Ovary (tissue), 9 donors: ENCODE results near the gene SEMA5A. TPM values are rescaled to one million over a fixed set of nuclear protein-coding genes. Genes with fewer than 3 reads are reported as not detected.

Experiments
- DNase-seq, 5 donors: peaks; one replicate each; pipeline ENCODE4 v3.0.0-alpha.2; 2019 to 2020
- H3K27ac ChIP-seq, 2 donors: fragments of 200-600 bp; one replicate each; pipeline versions ENCODE4 v1.5.1 to v1.8.0; 2019 to 2022
- H3K27me3 ChIP-seq: fragments of 200-600 bp; one replicate; pipeline ENCODE4 v1.8.0; 2022
- H3K36me3 ChIP-seq: fragments of 200-600 bp; sonication (generic); one replicate; pipeline ENCODE4 v1.5.1; 2019
- H3K4me1 ChIP-seq: one replicate; pipeline ENCODE4 v1.8.1; 2013; ENCODE audit warnings: mild to moderate bottlenecking, moderate library complexity; ENCODE audit not compliant: insufficient read depth
- H3K4me3 ChIP-seq: fragments of 200-600 bp; sonication (generic); one replicate; pipeline ENCODE4 v1.5.1; 2017
- H3K9me3 ChIP-seq, 2 donors: fragments of 200-600 bp in 1 of 2; sonication (generic) in 1 of 2; one replicate each; pipeline versions ENCODE4 v1.5.1 to v1.8.1; 2013 to 2019; ENCODE audit warnings: mild to moderate bottlenecking in 1 of 2, moderate library complexity in 1 of 2
- CTCF ChIP-seq, 3 donors: fragments of 450-650 bp in 2 of 3; fragments of 200-600 bp in 1 of 3; IDR thresholded peaks; one replicate each; pipeline versions ENCODE4 v1.5.1 to v1.8.0; 2016 to 2022; ENCODE audit warnings: antibody characterized with exemption in 3 of 3, mild to moderate bottlenecking in 1 of 3
- EP300 ChIP-seq: sonication (generic); formaldehyde crosslinking; IDR thresholded peaks from one replicate; pipeline ENCODE4 v1.6.1; 2017; ENCODE audit warnings: antibody characterized with exemption
- POLR2A ChIP-seq: fragments of 450-650 bp; IDR thresholded peaks from one replicate; pipeline ENCODE4 v1.6.1; 2017; ENCODE audit warnings: antibody characterized with exemption, mild to moderate bottlenecking, moderate library complexity
- WGBS, 3 donors: extraction: QIAGEN DNeasy Blood & Tissue Kit in 1 of 3; methylation state at CpG; one replicate each; pipeline versions ENCODE4 v1.1.5 to v1.1.7; 2013 to 2017; 5-methylcytosine and 5-hydroxymethylcytosine counted together
- intact Hi-C, 4 donors: fragments of 100-400 bp; cut with DNase I; formaldehyde crosslinking; loops; one replicate each; pipeline versions ENCODE4 v1.11.0 to v1.15.1; 2022 to 2023
- polyA plus RNA-seq, 2 donors: library from polyadenylated mRNA; stranded (reverse); fragments of 200-250 nt in 1 of 2; fragments of 350-450 nt in 1 of 2; fragmentation: Illumina TruSeq in 1 of 2; extraction: RNeasy Lipid Tissue Mini Kit (QIAGEN cat#74804) in 1 of 2; gene quantifications; one replicate each; pipeline ENCODE4 v1.2.3, GENCODE V29; 2013 to 2014
- total RNA-seq, 7 donors: library from RNA; depleted of rRNA in 2 of 7; stranded (reverse); fragments of >200 nt in 2 of 7; fragmentation: NEBNext Ultra II Directional in 3 of 7; extraction: Animal tissue kit (Norgen Biotek cat#: 25700) in 3 of 7; gene quantifications; one replicate each; pipeline versions ENCODE4 v1.1.0 to v1.2.4, GENCODE V29; 2016 to 2023
- donor health status: DM: no; HTN: no; CAD: no; lungs with moderate emphysema.
- donor health status: DM: no; HTN: no; CAD: no.
- donor health status: Bipolar disorder and iron deficiency.
- donor health status: DM: yes; HTN: yes; CAD: no.
- donor health status: DM: no; HTN: no; CAD: no.
- donor health status: DM: yes; HTN: yes; CAD: no.

Gene SEMA5A
- total and polyA plus RNA-seq, 9 donors, result 2.0 to 6.6 (median 4.3) TPM

- no peaks in the 10 kb centered on the region for H3K4me1 ChIP-seq
- TF ChIP-seq POLR2A (no peak), CTCF (IDR thresholded peaks at IDR 0.05) (no peak), EP300 (no peak)
- no peaks in the 10 kb centered on the region for H3K27me3 ChIP-seq
- 90 to 95% (median 91%) methylated on average over 2 of the region's 2 CpGs for WGBS, 3 donors
- no peak for DNase-seq
- intact Hi-C loops, result no loop called here
- no peak overlapping the region for H3K27ac ChIP-seq
- no peaks in the 10 kb centered on the region for H3K36me3 ChIP-seq
- no peaks in the 10 kb centered on the region for H3K9me3 ChIP-seq
- no peak overlapping the region for H3K4me3 ChIP-seq
These were observed 30.9 kb downstream of the SEMA5A start for GRCh38 chr5:9514968-9515367.

- no peak for DNase-seq
- Histone ChIP-seq H3K27ac (no peak overlapping the region), H3K36me3 (no peaks in the 10 kb centered on the region), H3K27me3 (no peaks in the 10 kb centered on the region), H3K4me1 (no peaks in the 10 kb centered on the region), H3K9me3 (no peaks in the 10 kb centered on the region), H3K4me3 (no peak overlapping the region)
- WGBS, 3 donors, result 47 to 57% (median 49%) methylated on average over 4 of the region's 4 CpGs
- TF ChIP-seq CTCF (IDR thresholded peaks at IDR 0.05), result no peak
- TF ChIP-seq EP300, result no peak
- no peak for TF ChIP-seq POLR2A
- intact Hi-C loops, result no loop called here
These were observed 32.0 kb downstream of the SEMA5A start for GRCh38 chr5:9513827-9514226.

GRCh38 chr5:9512457-9512856 is 33.4 kb downstream of the SEMA5A start:
- Histone ChIP-seq H3K4me3 (no peak overlapping the region), H3K27me3 (no peaks in the 10 kb centered on the region)
- TF ChIP-seq POLR2A (no peak), CTCF (IDR thresholded peaks at IDR 0.05) (no peak), EP300 (no peak)

GRCh38 chr5:9507974-9508373 is 37.9 kb downstream of the SEMA5A start:
- Histone ChIP-seq H3K27ac (no peak overlapping the region), H3K9me3 (no peaks in the 10 kb centered on the region), H3K36me3 (no peaks in the 10 kb centered on the region), H3K27me3 (no peaks in the 10 kb centered on the region), H3K4me1 (no peaks in the 10 kb centered on the region), H3K4me3 (no peak overlapping the region)
- 51 to 56% (median 54%) methylated on average over 6 of the region's 6 CpGs for WGBS, 3 donors
- no peak for DNase-seq
- intact Hi-C loops, result loop anchor here in 1 of 4 donors (10.0 kb wide), 1 partner anchor 133 kb away; no protein-coding TSS in a partner anchor
- no peak for TF ChIP-seq EP300
- no peak for TF ChIP-seq CTCF (IDR thresholded peaks at IDR 0.05)
- TF ChIP-seq POLR2A, result no peak

More at GRCh38 chr5:9512457-9512856, 33.4 kb downstream of the SEMA5A start:
- DNase-seq, result no peak
- Histone ChIP-seq H3K9me3 (no peaks in the 10 kb centered on the region), H3K4me1 (no peaks in the 10 kb centered on the region), H3K36me3 (no peaks in the 10 kb centered on the region), H3K27ac (no peak overlapping the region)
- 4 to 7% (median 6%) methylated on average over 4 of the region's 4 CpGs for WGBS, 3 donors
- intact Hi-C loops, result no loop called here
